Hematopoietic multipotent progenitor cell treated with erythropoietin and hydrocortisone succinate and interleukin-3 and kit ligand, for 8 days (in vitro differentiated cells): ENCODE results near the gene ZNF333.

ENCODE experiments used
- DNase-seq: peaks from one replicate; pipeline ENCODE4 v3.0.0-alpha.2; 2015

The ZNF333 gene

DNA sequence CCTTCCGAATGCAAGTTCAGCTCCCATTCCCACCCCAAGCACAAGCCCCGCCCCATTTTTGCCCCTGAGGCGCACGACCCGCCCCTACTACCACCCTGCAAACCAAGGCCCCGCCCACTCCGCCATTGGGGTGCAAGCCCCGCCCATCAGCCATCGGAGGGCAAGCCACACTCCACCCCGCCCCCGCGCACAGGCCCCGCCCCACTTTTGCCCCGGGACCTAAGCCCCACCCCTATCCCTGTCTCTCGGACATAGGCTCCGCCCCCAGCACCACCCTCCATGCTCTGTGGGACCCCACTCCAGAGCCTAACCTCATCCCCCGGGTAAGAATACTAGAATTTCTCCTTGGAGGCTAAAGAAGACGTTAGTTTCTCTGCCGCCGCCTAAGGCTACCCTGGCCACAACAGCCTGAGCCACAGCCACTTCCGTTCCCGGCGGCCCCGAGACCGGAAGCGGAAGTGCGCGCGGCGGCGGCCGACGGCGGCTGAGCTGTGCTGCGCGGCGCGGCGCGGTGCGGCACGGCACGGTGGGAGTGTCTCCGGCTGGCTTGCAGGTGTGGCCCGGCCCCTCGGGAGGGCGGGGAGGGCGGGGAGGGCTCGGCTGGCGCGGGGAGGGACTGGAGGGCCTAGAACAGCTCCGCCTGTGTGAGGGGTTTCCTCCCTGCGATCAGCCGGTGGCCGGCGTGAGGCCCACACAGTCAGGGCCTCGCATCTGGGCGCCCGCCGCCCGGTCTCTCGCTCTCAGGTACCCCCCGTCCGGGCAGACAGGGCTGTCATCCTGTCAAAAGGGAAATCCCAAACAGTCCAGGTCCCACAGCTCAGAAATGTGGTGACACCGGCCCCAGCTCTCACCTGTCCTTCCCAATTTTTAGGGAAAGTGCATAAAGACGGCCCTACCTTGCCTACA, at the start of gene ZNF333:
ZNF333 (plus strand) TSS at position 451 of the 906 bp plus-strand sequence. CDS start 3,444 bp downstream, outside the sequence.
- peak; percentile 93 for DNase-seq

DNA sequence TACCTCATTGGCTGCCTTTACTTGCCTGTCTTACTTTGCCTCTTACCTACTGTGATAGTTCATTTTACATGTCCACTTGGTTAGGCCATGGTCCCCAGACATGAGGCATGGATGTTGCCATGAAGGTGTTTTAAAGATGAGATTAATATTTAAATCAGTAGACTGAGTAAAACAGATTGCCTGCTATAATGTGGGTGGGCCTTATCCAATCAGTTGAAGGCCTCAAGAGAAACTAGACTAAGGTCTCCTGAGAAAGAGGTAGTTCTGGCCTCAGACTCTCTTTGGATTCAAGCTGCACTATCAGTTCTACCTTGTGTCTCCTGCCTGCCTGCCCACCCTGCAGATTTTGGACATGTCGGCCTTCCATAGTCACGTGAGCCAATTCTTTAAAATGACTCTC, 41.3 kb upstream of the ZNF333 start:
- no peak for DNase-seq

DNA sequence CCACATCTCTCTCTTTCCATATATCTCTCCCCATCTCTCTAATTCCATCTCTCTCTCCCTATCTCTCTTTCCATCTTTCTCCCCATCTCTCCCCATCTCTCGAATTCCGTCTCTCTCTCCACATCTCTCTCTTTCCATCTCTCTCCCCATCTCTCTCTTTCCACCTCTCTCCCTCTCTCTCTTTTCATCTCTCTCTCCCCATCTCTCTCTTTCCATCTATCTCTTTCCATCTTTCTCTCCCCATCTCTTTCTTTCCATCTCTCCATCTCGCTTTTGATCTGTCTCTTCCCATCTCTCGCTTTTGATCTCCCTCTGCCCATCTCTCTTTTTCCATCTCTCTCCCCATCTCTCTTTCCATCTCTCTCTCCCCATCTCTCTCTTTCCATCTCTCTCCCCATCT, 40.8 kb upstream of the ZNF333 start:
- DNase-seq: no peak

DNA sequence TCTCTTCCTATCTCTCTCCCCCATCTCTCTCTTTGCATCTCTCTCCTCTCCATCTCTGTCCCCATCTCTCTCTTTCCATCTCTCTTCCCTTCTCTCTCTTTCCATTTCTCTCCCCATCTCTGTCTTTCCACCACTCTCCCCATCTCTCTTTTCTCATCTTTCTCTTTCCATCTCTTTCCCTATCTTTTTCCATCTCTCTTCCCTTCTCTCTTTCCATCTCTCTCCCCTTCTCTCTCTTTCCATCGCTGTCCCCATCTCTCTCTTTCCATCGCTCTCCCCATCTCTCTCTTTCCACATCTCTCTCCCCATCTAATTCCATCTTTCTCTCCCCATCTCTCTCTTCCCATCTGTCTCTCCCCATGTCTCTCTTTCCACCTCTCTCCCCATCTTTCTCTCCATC, 39.7 kb upstream of the ZNF333 start:
- DNase-seq: no peak

DNA sequence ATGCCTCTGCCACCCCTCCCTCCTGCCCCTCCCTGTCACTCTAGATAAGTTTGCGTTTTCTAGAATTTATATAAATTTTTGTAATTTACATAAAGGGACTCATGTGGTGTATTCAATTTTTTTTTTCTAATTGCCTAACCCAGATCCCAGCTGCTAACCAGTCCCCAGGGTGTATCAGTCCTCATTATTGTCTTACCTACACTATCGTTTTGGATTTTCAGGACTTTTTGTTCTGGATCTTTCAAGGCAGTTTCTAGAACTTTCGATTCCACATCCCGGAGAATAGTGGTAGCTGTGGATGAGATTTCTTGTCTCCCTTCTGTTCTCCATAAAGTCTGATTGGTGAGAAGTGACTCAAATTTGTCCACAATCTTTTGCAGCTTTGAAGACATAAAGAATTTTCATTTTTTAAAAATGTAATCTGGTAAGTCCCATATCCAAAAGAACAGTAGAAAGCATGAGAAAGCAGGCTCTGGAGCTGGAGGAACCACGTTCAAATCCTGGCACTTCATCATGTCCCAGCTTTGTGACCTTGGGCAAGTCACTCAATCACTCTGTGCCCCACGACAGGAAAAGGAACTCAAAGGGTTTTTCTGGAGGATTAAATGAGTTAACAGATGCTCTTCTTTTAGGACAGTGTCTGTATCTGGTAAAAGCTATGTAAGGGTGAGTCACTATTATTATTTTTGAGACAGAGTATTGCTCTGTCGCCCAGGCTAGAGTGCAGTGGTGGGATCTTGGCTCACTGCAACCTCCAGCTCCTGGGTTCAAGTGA, 34.9 kb upstream of the ZNF333 start:
- DNase-seq: no peak

DNA sequence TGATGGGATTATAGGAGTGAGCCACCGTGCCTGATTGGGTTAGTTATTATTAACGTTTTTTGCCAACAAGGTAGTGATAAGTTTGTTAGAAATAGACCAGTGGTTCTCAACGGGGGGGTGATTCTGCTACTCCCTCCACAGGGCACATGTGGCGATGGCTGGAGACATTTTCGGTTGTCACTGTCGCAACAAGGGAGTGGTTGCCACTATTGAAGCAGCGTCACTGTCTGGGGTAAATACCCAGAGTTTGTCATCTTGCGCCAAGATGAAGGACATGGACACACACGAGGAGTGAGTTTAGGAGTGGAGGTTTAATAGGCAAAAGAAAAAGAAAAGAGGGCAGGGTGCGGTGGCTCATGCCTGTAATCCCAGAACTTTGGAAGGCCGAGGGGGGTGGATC, 34.1 kb upstream of the ZNF333 start:
- DNase-seq: no peak

DNA sequence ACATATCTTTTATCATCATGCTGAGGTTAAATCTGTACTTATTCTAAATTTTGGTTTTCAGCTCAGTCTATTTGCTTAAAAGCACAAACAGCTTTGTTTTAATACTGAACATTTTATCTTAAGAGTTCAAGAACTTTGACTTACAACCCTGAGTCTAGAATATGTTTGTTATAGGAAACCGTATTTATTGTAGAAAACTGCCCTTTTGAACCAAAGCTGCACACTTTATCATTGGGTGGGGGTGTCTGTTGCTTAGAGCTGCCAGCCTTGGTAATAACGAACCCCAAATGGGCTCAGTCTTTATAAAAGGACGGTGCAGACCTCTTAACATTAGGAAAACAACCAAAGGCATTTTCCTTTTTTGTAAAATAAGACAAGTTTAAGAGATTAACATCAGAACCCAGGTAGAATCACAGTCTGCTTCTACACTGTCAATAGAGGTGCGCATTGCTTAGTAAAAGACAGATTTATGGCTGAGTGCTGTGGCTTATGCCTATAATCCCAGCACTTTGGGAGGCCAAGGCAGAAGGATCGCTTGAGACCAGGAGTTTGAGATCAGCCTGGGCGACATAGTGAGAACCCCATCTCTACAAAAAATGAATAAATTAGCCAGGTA, 29.9 kb upstream of the ZNF333 start:
- DNase-seq: no peak

DNA sequence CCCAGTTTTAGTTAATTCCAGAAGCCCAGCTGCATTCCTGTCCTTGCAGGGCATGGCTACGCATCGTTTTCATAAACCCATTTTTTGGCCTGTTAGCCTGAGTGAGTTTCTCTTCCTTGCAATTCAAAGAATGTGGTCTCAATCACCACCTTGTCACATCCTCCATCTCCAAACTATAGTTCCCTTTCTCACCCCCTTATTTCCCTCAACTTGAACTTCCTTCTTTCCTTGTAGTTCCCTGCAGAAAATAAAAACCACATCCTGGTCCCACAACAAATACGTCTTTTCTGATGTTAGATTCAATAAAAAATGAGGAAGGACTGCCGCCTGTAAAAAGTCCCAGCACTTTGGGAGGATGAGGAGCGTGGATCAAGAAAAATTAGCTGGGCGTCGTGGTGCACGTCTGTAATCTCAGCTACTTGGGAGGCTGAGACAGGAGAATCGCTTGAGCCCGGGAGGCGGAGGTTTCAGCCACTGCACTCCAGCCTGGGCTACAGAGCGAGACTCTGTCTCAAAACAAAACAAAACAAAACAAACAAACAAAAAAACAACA, 28.4 kb upstream of the ZNF333 start:
- no peak for DNase-seq

DNA sequence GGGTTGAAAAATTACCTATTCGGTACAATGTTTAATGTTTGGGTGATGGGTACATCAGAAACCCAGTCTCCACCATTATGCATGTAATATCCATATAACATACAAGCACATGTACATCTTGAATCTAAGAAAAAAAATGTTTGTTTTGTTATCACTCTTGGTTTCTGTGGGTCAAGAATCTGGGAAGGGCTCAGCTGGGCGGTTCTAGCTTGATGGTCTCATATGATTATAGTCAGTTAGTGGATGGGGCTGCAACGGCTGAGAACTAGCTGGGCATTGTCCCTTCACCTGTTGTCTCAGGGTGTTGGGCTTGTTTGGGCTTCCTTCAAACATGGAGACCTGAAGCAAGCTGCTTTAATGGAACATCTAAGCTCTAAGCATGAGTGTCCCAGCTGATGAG, 19.9 kb upstream of the ZNF333 start:
- DNase-seq: no peak

DNA sequence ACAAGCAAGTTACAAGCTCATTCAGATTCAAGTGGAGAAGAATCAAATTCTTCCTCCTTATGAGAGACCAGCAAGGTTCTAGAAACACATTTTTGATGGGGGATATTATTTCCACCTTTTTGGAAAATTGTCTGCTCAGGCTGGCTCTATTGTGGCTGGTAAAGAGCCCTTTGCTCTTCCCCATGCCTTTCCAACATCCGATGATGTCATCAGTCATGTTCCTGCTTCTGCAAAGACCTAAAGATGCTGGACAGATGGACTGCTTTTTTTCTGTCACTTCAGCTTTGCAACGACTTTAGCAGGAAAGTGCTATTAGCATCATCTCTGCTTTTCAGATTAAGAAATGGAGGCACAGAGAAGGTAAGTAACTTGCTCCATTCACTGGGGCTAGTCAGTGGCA, 19.4 kb upstream of the ZNF333 start:
- no peak for DNase-seq

DNA sequence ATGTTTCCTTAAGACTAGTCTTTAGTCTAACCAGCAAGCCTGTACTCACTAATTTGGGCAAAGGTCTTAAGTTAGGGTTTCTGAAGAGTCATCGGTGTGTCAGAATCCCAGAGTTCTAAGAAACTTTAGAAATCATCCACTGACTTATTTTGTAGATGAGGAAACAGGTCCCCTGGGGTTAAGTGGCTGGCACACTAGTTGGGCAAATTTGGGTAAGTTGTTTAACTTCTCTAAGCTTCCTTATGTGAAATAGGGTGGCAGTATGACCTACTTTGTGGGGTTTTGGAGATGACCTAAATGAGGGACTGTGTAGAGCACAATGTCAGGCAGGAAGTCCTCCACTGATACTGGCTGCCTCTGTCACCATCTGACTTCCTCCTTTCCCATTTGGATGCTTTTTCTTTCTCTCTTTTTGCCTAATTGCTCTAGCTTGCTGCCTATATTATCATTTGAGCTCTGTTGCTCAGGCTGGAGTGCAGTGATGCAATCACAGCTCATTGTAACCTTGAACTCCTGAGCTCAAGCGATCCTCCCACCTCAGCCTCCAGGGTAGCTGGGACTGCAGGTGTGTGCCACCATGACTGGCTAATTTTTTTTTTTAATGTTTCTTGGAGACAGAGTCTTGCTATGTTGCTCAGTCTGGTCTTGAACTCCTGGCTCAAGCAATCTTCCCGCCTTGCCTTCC, 17.5 kb upstream of the ZNF333 start:
- DNase-seq: no peak

DNA sequence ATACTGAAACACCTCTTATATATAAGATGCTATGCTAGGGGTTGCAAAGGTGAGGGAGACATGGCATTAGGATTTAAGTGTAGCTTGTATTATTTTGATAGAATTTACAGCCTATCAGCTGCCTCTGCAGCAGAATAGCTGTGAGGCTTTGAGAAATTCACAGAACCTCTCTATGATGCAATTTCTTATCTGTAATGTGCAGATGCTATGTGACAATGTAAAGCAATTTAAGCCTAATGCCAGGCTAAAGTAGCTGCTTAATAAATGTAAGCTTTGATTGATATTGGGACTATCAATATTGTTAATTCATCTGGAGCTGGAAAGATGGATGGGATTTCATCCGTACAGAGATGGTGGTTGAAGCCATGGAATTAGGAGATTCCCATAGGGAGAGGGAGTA, 16.8 kb upstream of the ZNF333 start:
- peak; percentile 59 for DNase-seq

DNA sequence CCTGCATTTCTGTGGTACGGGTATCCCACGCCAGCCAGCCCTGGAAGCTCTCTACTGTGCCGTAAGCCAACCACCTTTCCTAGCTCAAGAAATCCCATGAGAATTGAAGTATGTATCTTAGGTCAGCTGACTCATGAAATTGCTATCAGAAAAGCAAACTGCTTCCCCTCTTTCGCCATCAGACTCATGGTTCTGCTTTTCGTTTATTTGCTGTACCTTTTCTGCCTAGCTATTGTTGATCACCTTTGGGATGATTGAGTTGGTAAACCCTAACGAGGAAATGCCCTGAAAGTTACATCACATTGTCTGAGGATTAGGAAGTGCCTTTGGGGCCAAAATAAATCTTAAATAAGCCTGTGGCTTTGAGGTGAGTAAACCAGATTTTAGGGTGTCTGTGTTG, 15.1 kb upstream of the ZNF333 start, which contains the start of gene ADGRE3:
ADGRE3 (minus strand) TSS at position 81 of the 400 bp plus-strand sequence; CDS start at position 7, 74 bp downstream.
- peak; percentile 7 for DNase-seq

DNA sequence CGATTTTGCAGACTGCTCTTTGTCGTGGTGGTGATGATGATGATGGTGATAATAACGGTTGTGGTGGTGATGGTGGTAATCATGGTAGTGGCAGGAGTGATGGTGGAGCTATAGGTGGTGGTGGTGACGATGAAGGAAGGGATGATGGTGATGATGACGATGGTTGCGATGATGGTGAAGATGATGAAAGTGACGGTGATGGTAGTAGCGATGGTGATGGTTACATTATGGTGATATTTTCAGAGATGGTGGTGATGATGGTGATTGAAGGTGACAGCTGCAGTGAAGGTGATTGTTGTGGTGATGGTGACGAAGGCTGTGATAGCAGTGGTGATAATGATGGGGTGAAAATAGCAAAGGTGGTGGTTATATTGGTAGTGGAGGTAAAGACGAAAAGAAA, 13.1 kb upstream of the ZNF333 start:
- DNase-seq: no peak

DNA sequence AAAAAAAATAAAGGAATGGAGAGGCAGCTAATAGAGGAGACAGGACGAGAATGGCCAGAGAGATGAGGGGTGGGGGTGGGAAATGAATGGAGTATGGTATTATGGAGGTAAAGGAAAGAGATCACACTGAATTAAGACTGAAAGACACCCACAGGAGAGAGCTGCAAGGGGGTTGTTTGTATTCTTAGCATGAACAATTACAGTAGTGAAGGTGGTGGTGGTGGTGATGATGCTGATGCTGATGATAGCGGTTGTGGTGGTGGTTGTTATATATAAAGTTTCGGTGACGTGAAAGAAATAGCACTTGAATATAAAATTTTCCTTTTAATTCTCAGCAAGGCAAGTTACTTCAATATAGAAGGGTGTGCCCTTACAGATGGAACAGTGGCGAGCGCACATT, 12.4 kb upstream of the ZNF333 start:
- no peak for DNase-seq

DNA sequence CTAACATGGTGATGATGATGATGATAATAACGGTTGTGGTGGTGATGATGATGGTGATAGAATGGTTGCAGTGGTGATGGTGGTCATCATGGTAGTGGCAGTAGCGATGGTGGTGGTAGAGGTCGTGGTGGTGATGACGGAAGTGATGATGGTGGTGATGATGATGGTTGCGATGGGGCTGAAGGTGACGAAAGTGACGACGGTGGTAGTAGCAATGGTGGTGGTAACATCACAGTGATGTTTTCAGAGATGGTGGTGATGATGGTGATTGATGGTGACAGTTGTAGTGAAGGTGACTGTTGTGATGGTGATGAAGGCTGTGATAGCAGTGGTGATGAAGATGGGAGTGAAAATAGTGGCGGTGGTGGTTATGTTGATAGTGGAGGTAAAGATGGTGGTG, 11.6 kb upstream of the ZNF333 start:
- DNase-seq: no peak

DNA sequence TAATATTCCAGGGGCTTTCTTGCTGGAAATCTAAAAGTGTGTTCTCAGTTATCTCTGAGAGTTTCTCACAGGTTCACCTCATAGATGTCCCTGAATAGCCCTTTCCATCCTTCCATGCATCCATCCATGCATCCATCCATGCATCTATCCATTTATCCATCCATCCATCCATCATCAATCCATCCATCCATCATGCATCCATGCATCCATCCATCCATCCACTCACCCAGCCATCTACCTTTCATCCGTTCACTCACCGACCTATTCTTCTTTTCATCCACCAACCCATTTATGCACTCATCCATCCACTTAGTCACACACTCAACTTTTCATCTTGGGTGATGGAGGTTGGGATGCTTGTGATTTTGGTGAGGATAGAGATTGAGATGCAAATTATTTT, 7.8 kb upstream of the ZNF333 start:
- DNase-seq: no peak

DNA sequence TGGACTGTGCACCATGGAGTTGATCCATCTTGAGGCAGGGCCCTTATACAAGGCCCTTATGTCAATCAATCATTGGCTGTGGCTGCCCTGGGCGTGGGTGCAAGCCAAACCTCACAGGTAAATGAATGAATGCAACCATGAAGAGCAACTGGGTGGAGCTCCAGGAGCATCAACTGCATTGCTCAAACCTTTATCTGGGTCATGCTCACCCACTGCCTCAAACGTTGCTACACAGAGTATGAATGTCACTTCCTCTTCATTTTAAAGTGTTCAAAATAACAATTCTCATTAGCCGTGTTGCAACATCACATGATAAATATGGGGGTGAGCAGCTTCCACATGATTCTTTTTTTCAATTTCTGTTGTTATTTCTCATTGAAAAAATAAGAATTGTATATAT, 6.4 kb upstream of the ZNF333 start:
- DNase-seq: peak; percentile 19

DNA sequence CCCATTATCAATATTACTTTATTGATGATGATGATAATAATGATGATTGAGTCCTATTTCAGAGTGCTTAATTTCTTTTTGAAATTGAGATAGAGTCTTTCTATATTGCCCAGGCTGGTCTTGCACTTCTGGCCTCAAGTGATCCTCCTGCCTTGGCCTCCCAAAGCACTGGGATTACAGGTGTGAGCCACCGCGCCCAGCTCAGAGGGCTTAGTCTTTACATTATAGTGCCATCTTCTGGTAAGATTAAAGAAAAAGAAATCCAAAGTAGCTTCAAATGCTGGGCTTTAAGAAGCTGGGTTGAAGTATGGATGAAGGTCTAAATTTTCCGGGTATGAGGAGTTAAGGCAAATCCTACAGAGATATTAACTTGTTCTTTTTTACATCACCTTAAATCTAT, 3.4 kb upstream of the ZNF333 start:
- peak; percentile 53 for DNase-seq

DNA sequence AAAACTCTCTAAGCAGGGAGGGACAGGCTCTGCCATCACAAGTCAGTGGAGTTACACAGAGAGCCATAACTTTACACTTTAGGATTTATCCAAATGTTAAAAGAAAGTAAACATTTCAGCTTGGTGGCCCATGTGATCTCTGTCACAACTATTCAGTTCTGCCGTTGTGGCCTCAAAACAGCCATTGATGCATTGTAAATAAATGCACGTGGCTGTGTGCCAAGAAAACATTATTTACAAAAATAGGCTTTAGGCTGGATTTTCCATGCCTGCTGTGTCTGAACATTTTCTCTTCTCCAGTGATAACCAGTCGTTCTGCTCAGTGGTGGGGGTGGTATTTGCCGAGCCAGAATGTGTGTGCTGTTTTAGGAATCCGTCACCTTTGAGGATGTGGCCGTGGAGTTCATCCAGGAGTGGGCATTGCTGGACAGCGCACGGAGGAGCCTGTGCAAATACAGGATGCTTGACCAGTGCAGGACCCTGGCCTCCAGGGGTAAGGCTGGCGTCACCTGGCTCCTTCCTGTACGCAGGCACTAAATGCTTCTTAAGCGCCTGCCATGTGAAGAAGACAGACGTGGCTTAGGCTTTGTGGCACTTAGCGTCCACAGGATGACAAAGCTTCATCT, 4.9 kb downstream of the ZNF333 start:
- no peak for DNase-seq

DNA sequence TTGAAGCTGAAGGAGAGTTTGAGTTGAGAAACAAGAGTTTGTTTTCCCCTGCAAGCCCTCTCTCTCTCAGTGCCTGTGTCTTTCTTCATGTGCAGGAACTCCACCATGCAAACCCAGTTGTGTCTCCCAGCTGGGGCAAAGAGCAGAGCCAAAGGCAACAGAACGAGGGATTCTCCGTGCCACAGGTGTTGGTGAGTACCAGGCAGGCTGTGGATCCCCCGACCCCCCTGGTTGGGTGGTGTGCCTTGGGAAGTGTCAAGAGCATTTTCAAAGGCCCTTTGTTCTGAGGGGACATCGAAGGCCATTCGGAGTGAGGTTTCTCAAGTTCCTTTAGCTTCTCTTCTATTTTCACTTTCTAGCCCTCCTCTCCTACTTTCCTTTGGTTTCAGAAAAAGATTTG, 5.6 kb downstream of the ZNF333 start:
- no peak for DNase-seq

DNA sequence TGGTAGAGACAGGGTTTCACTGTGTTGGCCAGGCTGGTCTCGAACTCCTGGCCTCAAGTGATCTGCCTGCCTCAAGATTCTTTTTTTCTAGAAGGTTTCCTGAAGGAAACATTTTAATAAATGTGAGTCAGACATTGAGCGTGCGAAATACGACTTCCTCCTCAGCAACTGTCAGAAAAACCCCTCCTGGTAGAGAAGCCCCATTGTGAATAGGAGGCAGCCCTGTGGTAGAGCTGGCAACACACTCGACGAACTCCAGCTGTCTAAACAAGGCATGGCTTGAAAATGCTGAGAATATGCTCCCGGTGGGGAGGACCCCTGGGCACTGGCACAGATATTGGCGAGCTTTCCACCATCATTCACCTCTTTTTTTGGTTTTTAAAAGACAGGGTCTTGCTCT, 9.8 kb downstream of the ZNF333 start:
- DNase-seq: no peak
